ELR (cell line): Measurements from ENCODE around the gene GSC.
"Not testable (repeated sequence)": the region's sequence is repeated elsewhere in the genome, so short reads cannot be mapped to it uniquely, and the experiment has no call there.

Source experiments
- DNase-seq: peaks from one replicate; pipeline ENCODE4 v3.0.0-alpha.2; 2015; ENCODE audit warnings: low read depth

Gene GSC

GRCh38 chr14:94746131-94746530 lies 23.8 kb downstream of the GSC start:
- no peak for DNase-seq

- DNase-seq: peak; percentile 34
Observed at GRCh38 chr14:94738751-94739150, 31.2 kb downstream of the GSC start.

- no peak for DNase-seq
Observed at GRCh38 chr14:94738097-94738496, 31.8 kb downstream of the GSC start.

GRCh38 chr14:94728950-94729349 lies 41.0 kb downstream of the GSC start:
- DNase-seq: no peak

GRCh38 chr14:94728440-94728839 lies 41.5 kb downstream of the GSC start:
- DNase-seq: not testable (repeated sequence)

GRCh38 chr14:94726649-94727048 lies 43.3 kb downstream of the GSC start:
- not testable (repeated sequence) for DNase-seq

- DNase-seq: no peak
Observed at GRCh38 chr14:94724993-94725392, 44.9 kb downstream of the GSC start.

GRCh38 chr14:94722397-94722796 lies 47.5 kb downstream of the GSC start:
- no peak for DNase-seq
